GM18951 (cell line): ENCODE results near the gene N4BP2.
"Not testable (repeated sequence)": the region's sequence is repeated elsewhere in the genome, so short reads cannot be mapped to it uniquely, and the experiment has no call there.

Experiments used
- POLR2A ChIP-seq: IDR thresholded peaks from 4 replicates; pipeline ENCODE4 v1.6.1; 2011; ENCODE audit warnings: mild to moderate bottlenecking; ENCODE audit not compliant: insufficient read length, insufficient read depth; ENCODE audit errors: extremely low read depth
- in situ Hi-C: fragments of 300-500 bp; cut with MboI; formaldehyde crosslinking; loops from one replicate; pipeline ENCODE4 v1.12.0; 2022; ENCODE audit warnings: low sequenced_read_pairs, mixed read lengths, inconsistent platforms; ENCODE audit not compliant: unreplicated experiment

N4BP2 gene

DNA sequence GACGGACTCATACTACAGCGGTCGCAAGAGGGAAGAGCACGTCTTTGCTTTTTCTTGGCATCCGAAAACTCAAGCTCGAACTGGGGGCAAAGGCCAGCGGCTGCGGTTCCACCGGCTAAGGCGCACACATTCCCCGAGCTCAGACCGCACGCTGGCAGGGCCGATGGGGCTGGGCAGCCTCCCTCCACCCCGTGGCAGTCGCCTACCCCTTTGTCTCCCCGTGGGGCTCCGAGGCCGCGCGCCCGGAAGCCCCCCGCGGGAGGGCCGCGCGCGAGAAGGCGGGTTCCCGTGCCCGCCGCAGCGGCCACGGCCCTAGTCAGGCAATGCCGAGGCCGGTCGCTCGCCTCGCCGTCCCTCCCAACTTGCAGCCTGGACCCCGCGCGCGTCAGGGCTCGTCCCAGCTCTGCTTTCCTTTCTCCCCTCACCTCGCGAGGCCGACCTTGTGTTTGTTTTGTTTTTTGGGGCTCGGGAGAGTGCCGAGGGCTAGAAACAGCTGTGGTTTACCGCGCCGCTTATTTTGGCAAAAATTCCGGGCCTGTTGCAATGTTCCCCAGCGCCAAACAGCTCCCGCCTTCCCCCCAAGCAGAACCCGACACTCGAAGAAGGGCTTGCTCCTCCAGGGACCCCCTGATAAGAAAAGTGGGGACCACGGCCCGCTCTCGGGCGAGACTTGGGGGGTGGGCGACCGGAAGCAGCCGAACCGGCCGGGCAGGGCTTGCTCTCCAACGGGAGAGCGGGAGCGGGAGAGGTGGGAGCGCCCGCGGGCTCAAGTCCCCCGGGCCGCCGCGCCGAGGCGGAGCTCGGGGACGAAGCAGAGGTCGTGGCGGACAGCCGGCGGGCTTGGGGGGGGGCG lies 561 bp upstream of the N4BP2 start:
- in situ Hi-C loops, result loop anchor here (10.0 kb wide), 1 partner anchor 259 kb away; no protein-coding TSS in a partner anchor
- peak; percentile 62 for TF ChIP-seq POLR2A

- peak; percentile 42 for TF ChIP-seq POLR2A
- in situ Hi-C loops, result loop anchor here (10.0 kb wide), 1 partner anchor 257 kb away; no protein-coding TSS in a partner anchor
These were observed 989 bp downstream of the N4BP2 start for GRCh38 chr4:40057586-40058091.

GRCh38 chr4:40058121-40058520 lies 1.5 kb downstream of the N4BP2 start:
- in situ Hi-C loops, result loop anchor here (10.0 kb wide), 1 partner anchor 257 kb away; no protein-coding TSS in a partner anchor
- no peak for TF ChIP-seq POLR2A

DNA sequence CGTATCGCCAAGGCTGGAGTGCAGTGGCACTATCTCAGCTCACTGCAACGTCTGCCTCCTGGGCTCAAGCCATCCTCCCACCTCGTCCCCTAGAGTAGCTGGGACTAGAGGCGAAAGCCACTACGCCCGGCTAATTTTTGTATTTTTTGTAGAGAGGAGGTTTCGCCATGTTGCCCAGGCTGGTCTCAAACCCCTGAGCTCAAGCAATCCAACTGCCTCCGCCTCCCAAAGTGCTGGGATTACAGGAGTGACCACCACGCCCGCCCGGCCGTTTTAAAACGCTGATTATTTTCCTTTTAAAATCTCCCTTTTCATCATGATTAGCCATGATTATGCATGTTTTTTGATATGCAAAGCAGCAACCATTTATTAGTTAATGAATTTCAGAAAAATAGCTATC lies 2.2 kb downstream of the N4BP2 start:
- no peak for TF ChIP-seq POLR2A
- in situ Hi-C loops, result loop anchor here (10.0 kb wide), 1 partner anchor 256 kb away; no protein-coding TSS in a partner anchor

- in situ Hi-C loops, result loop anchor here (10.0 kb wide), 1 partner anchor 255 kb away; no protein-coding TSS in a partner anchor
- no peak for TF ChIP-seq POLR2A
These were observed 2.7 kb downstream of the N4BP2 start for GRCh38 chr4:40059362-40059761.

DNA sequence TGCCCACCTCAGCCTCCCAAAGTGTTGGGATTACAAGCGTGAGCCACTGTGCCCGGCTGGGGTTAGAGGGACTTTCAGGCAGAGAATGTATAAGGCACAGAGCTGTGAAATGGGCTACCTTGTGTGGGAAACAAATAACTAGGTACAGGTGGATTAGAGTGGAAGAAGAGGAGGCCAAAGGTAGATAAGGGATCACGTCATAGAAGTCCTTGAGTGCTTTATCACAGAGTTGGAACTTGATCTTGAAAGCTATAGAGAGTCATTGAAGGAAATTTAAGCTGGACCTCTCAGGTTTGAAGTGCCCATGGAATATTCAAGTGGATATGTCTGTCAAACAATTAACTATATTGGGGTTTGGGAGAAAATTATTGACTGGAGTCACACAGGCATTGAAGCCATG lies 8.4 kb downstream of the N4BP2 start:
- in situ Hi-C loops, result no loop called here
- TF ChIP-seq POLR2A, result no peak

GRCh38 chr4:40066651-40067050 lies 10.0 kb downstream of the N4BP2 start:
- no peak for TF ChIP-seq POLR2A
- in situ Hi-C loops, result no loop called here

DNA sequence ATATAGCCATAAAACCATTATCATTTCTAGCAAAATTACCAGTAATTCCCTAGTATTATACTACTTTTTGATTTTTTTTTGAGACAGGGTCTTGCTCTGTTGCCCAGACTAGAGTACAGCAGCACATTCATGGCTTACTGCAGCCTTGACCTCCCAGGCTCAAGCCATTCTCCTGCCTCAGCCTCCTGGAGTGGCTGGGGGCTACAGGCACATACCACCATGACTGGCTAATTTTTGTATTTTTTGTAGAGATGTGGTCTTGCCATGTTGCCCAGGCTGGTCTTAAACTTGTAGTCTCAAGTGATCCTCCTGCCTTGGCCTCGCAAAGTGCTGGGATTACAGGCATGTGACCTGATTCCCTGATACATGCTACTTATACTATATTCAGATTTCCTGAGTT lies 13.7 kb downstream of the N4BP2 start:
- in situ Hi-C loops, result no loop called here
- no peak for TF ChIP-seq POLR2A

DNA sequence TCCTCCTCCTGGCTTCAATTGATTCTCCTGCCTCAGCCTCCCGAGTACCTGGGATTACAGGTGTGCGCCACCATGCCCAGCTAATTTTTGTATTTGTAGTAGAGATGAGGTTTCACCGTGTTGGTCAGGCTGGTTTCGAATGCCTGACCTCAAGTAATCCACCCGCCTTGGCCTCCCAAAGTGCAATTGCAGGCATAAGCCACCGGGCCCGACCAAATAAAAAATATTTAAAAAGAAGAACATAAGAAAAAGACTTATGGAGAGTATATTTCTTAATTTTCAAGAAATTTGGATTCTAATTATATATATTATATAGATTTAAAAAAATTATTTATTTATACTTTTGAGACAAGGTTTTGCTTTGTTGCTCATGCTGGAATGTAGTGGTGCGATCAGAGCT lies 29.8 kb downstream of the N4BP2 start:
- in situ Hi-C loops, result no loop called here
- TF ChIP-seq POLR2A, result no peak

DNA sequence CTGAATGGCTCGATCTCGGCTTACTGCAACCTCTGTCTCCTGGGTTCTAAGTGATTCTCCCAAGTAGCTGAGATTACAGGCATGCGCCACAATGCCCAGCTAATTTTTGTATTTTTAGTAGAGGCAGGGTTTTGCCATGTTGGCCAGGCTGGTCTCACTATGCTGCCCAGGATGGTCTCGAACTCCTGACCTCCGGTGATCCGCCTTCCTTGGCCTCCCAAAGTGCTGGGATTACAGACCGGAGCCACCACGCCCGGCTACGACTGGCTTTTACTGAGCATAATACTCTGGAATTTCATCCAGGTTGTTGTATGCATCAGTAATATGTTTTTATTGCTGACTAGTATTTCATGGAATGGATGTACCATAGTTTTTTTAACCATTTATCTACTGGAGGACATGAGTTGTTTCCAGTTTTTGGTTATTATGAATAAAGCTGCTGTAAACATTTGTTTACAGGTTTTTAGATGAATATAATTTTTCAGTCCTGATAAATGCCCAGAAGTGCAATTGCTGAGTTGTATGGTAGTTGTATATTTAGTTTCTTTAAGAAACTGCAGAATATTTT lies 31.2 kb downstream of the N4BP2 start:
- no peak for TF ChIP-seq POLR2A

DNA sequence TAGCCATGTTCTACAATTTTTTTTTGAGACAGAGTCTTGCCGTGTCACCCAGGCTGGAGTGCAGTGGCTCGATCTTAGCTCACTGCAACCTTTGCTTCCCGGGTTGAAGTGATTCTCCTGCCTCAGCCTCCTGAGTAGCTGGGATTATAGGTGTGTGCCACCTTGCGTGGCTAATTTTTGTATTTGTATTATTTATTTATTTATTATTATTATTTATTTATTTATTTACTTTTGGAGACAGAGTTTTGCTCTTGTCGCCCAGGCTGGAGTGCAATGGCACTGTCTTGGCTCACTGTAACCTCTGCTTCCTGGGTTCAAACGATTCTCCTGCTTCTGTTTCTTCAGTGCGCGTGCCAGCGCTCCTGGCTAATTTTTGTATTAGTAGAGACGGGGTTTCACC lies 36.8 kb downstream of the N4BP2 start:
- in situ Hi-C loops, result not testable (repeated sequence)

More for the DNA sequence above, 31.2 kb downstream of the N4BP2 start:
- in situ Hi-C loops, result no loop called here

GRCh38 chr4:40099010-40099409 lies 42.4 kb downstream of the N4BP2 start:
- TF ChIP-seq POLR2A, result no peak
- in situ Hi-C loops, result no loop called here

GRCh38 chr4:40107150-40107549 lies 50.5 kb downstream of the N4BP2 start:
- in situ Hi-C loops, result not testable (repeated sequence)
